Brain pericyte (primary cell): ENCODE results near the gene UGDH.

ENCODE experiments used
- DNase-seq: peaks from one replicate; pipeline ENCODE4 v3.0.0-alpha.2; 2012; ENCODE audit warnings: low read depth, low spot score

The UGDH gene

GRCh38 chr4:39452860-39453587, 74.2 kb downstream of the UGDH start:
- DNase-seq = no peak

GRCh38 chr4:39452153-39452859, 74.9 kb downstream of the UGDH start:
- no peak for DNase-seq

- no peak for DNase-seq
Observed at GRCh38 chr4:39451423-39452023, 75.7 kb downstream of the UGDH start.

GRCh38 chr4:39450618-39451017, 76.6 kb downstream of the UGDH start:
- no peak for DNase-seq
